Measurements from ENCODE around the gene CYS1. TPM values are rescaled to one million over a fixed set of nuclear protein-coding genes. Genes with fewer than 3 reads are reported as not detected.

Gene CYS1
- total RNA-seq, 1 donor from 2014 or later: 5.4 TPM

- H3K36me3 Mint-ChIP-seq (ENCODE audit: low read depth): peaks cover 6% of the 10 kb centered on the region
Measured at GRCh38 chr2:10063566-10063965, 16.6 kb downstream of the CYS1 start.

DNA sequence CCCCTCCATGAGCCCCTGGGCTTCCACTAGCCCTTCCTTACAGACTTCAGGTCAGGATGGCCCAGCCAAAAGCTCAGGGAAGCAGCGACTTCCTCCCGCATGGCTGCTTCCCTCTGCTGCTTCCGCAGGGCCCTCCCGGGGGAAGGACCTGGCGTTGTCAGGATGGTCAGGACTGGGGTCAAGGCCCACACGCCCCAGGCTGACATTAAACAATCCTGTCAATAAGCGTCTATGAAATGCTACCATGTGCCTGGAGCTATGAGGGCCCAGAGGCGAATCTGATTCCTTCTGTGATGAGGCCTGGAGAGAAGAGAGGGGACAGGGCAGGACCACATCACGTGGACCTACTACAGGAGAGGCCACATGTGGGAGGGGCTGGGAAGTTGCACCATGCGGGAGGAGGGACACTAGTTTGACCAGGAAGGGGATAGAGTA lies 17.3 kb downstream of the CYS1 start:
- H3K36me3 Mint-ChIP-seq (ENCODE audit: low read depth): peaks cover 3% of the 10 kb centered on the region
- no peak overlapping the region for H3K27ac Mint-ChIP-seq (ENCODE audit: unreplicated experiment)
- no peak for TF ChIP-seq CTCF (IDR thresholded peaks at IDR 0.05)
- H3K27me3 Mint-ChIP-seq (ENCODE audit: low read depth): no peaks in the 10 kb centered on the region
- DNase-seq (ENCODE audit: low spot score): peak; percentile 68
- no peak overlapping the region for H3K4me3 Mint-ChIP-seq (ENCODE audit: unreplicated experiment)
- peaks cover 4% of the 10 kb centered on the region for H3K9me3 Mint-ChIP-seq (ENCODE audit: low read depth)
- peaks cover under 1% of the 10 kb centered on the region for H3K4me1 Mint-ChIP-seq (ENCODE audit: low read depth)

More at GRCh38 chr2:10063566-10063965, 16.6 kb downstream of the CYS1 start:
- Mint-ChIP-seq H3K27me3 (ENCODE audit: low read depth) (no peaks in the 10 kb centered on the region), H3K9me3 (ENCODE audit: low read depth) (peaks cover 10% of the 10 kb centered on the region), H3K4me1 (ENCODE audit: low read depth) (no peaks in the 10 kb centered on the region), H3K27ac (ENCODE audit: unreplicated experiment) (no peak overlapping the region), H3K4me3 (ENCODE audit: unreplicated experiment) (no peak overlapping the region)
- DNase-seq (ENCODE audit: low spot score): no peak
- TF ChIP-seq CTCF (IDR thresholded peaks at IDR 0.05): no peak

GRCh38 chr2:10061221-10061925 lies 18.8 kb downstream of the CYS1 start:
- H3K4me3 Mint-ChIP-seq (ENCODE audit: unreplicated experiment): no peak overlapping the region
- H3K9me3 Mint-ChIP-seq (ENCODE audit: low read depth): no peaks in the 10 kb centered on the region
- peaks cover 13% of the 10 kb centered on the region for H3K4me1 Mint-ChIP-seq (ENCODE audit: low read depth)
- H3K27me3 Mint-ChIP-seq (ENCODE audit: low read depth): no peaks in the 10 kb centered on the region
- H3K27ac Mint-ChIP-seq (ENCODE audit: unreplicated experiment): no peak overlapping the region
- no peaks in the 10 kb centered on the region for H3K36me3 Mint-ChIP-seq (ENCODE audit: low read depth)
- no peak for TF ChIP-seq CTCF (IDR thresholded peaks at IDR 0.05)
- DNase-seq (ENCODE audit: low spot score): peak; percentile 60

GRCh38 chr2:10059552-10060335 lies 20.5 kb downstream of the CYS1 start:
- TF ChIP-seq CTCF (IDR thresholded peaks at IDR 0.05): no peak
- Mint-ChIP-seq H3K27me3 (ENCODE audit: low read depth) (no peaks in the 10 kb centered on the region), H3K9me3 (ENCODE audit: low read depth) (no peaks in the 10 kb centered on the region), H3K27ac (ENCODE audit: unreplicated experiment) (no peak overlapping the region), H3K36me3 (ENCODE audit: low read depth) (no peaks in the 10 kb centered on the region), H3K4me3 (ENCODE audit: unreplicated experiment) (no peak overlapping the region), H3K4me1 (ENCODE audit: low read depth) (peaks cover 13% of the 10 kb centered on the region)
- DNase-seq (ENCODE audit: low spot score): peak; percentile 86

DNA sequence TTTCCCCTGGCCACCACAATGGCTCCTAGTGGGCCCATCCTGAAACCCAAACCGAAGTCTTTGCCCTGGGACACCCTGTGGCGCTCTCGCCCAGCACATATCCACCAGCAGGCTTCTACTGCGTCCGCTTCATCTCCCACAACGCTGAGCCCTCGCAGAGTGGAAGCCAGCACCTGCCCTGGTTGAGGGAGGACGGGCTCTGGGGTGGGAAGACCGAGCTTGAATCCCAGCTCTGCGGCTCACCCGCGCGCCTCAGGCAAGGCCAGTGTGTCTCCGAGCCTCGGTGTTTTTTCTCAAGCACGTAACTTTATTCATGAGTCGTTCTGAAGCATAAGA lies 21.2 kb downstream of the CYS1 start:
- peak; percentile 77 for DNase-seq (ENCODE audit: low spot score)
- TF ChIP-seq CTCF (IDR thresholded peaks at IDR 0.05): no peak
- Mint-ChIP-seq H3K4me1 (ENCODE audit: low read depth) (peaks cover 13% of the 10 kb centered on the region), H3K9me3 (ENCODE audit: low read depth) (no peaks in the 10 kb centered on the region), H3K4me3 (ENCODE audit: unreplicated experiment) (no peak overlapping the region), H3K27me3 (ENCODE audit: low read depth) (no peaks in the 10 kb centered on the region), H3K27ac (ENCODE audit: unreplicated experiment) (no peak overlapping the region), H3K36me3 (ENCODE audit: low read depth) (peaks cover 3% of the 10 kb centered on the region)

Measured in chondrocyte (in vitro differentiated cells).